GM12878 (cell line): ENCODE measurements around the gene RASSF6. TPM values are rescaled to one million over a fixed set of nuclear protein-coding genes. Genes with fewer than 3 reads are reported as not detected.

Source experiments
- ATAC-seq: fragments of 200-7000 bp; cut with Tn5 transposase; 3 replicates; pipeline ENCODE4 v1.9.1; 2020; ENCODE audit warnings: mild to moderate bottlenecking, moderate library complexity
- BruUV-seq: library from RNA; stranded (reverse); fragments of 400-500 nt; replicated peaks from 2 replicates; lab custom pipeline; 2021; lab: Mats Ljungman, UMichigan
- CTCF ChIA-PET: fragments of 300-600 bp; sonication (Branson Sonifier 250); formaldehyde crosslinking; extraction: SDS; loops from one replicate; lab custom pipeline; 2021; ENCODE audit warnings: inconsistent platforms; lab: Yijun Ruan, JAX
- POLR2A ChIA-PET: fragments of 350-600 bp; formaldehyde crosslinking; extraction: SDS; loops from one replicate; lab custom pipeline; 2021; ENCODE audit warnings: inconsistent platforms; lab: Charles Lee
- RAD21 ChIA-PET: fragments of 300-600 bp; sonication (Branson Sonifier 250); formaldehyde crosslinking; loops from one replicate; lab custom pipeline; 2023; ENCODE audit warnings: antibody characterized with exemption; ENCODE audit not compliant: unreplicated experiment; lab: Charles Lee
- SMC1A ChIA-PET: fragments of 300-600 bp; sonication (Branson Sonifier 250); formaldehyde crosslinking; loops from one replicate; lab custom pipeline; 2023; ENCODE audit not compliant: unreplicated experiment, uncharacterized antibody; lab: Charles Lee
- DNase-seq: peaks from one replicate; pipeline ENCODE4 v3.0.0-alpha.2; 2011; ENCODE audit warnings: low read depth, low spot score
- FAIRE-seq: peaks from 3 replicates; lab custom pipeline; 2011; peaks lifted over from hg19 to GRCh38; lab: Jason Lieb, UNC
- H2AFZ ChIP-seq: 2 replicates; pipeline ENCODE4 v1.6.0; 2011; ENCODE audit warnings: low read depth, low read length, control low read depth; ENCODE audit not compliant: control insufficient read depth
- H3K27ac ChIP-seq: 2 replicates; pipeline ENCODE4 v1.5.1; 2011; ENCODE audit warnings: control low read depth; ENCODE audit not compliant: control insufficient read depth, insufficient read depth
- H3K27me3 ChIP-seq, 2 experiments: replicated peaks in 1 of 2; 2 replicates each; pipeline versions ENCODE4 v1.6.0 to v1.6.1; 2011; ENCODE audit warnings: low read length in 1 of 2; ENCODE audit not compliant: control insufficient read depth in 2 of 2, insufficient read depth in 2 of 2
- H3K36me3 ChIP-seq, 2 experiments: 2 replicates each; pipeline ENCODE4 v1.5.1; 2011; ENCODE audit warnings: low read length in 1 of 2; ENCODE audit not compliant: control insufficient read depth in 2 of 2, insufficient read depth in 2 of 2
- H3K4me1 ChIP-seq: 2 replicates; pipeline ENCODE4 v1.6.1; 2011; ENCODE audit warnings: mild to moderate bottlenecking, low read length, moderate library complexity, mixed read lengths; ENCODE audit not compliant: control insufficient read depth, insufficient read depth
- H3K4me2 ChIP-seq: 2 replicates; pipeline ENCODE4 v1.6.0; 2011; ENCODE audit warnings: control low read depth; ENCODE audit not compliant: control insufficient read depth, insufficient read depth
- H3K4me3 ChIP-seq: fragments of 200-600 bp; sonication (generic); 2 replicates; pipeline ENCODE4 v1.5.1; 2016
- H3K79me2 ChIP-seq: 2 replicates; pipeline ENCODE4 v1.6.0; 2011; ENCODE audit warnings: low read length; ENCODE audit not compliant: control insufficient read depth, insufficient read depth
- H3K9ac ChIP-seq: 2 replicates; pipeline ENCODE4 v1.8.0; 2011; ENCODE audit warnings: low read length, control low read depth, mixed read lengths; ENCODE audit not compliant: control insufficient read depth, insufficient read depth
- H3K9me3 ChIP-seq: replicated peaks from 3 replicates; pipeline ENCODE4 v1.5.1; 2011; ENCODE audit warnings: mild to moderate bottlenecking, low read length; ENCODE audit not compliant: control insufficient read depth, insufficient read depth
- H4K20me1 ChIP-seq: 2 replicates; pipeline ENCODE4 v1.6.0; 2011; ENCODE audit not compliant: control insufficient read depth, insufficient read depth
- BCL3 ChIP-seq: IDR thresholded peaks from 2 replicates; pipeline ENCODE4 v1.6.1; 2011; ENCODE audit warnings: borderline replicate concordance, low read depth, mild to moderate bottlenecking, moderate library complexity, low read length; ENCODE audit not compliant: insufficient read depth, poor library complexity, severe bottlenecking
- BHLHE40 ChIP-seq, 2 experiments: fragments of 450-650 bp in 1 of 2; IDR thresholded peaks; 2 replicates each; pipeline ENCODE4 v1.6.1; 2011 to 2017; ENCODE audit warnings: low read depth in 2 of 2, borderline replicate concordance in 1 of 2, improper control_type of control experiment in 1 of 2, low read length in 1 of 2, mild to moderate bottlenecking in 1 of 2
- CEBPZ ChIP-seq: fragments of 150-350 bp; IDR thresholded peaks from 2 replicates; pipeline ENCODE4 v1.6.1; 2016; ENCODE audit warnings: low read depth, low read length
- E2F8 ChIP-seq: fragments of 450-650 bp; IDR thresholded peaks from 2 replicates; pipeline ENCODE4 v1.6.1; 2018; ENCODE audit warnings: mild to moderate bottlenecking, low read depth, moderate library complexity; ENCODE audit not compliant: partially characterized antibody
- JUNB ChIP-seq: IDR thresholded peaks from 2 replicates; pipeline ENCODE4 v1.6.1; 2016; ENCODE audit warnings: antibody characterized with exemption, mild to moderate bottlenecking
- JUND ChIP-seq: IDR thresholded peaks from 2 replicates; pipeline ENCODE4 v1.6.1; 2012; ENCODE audit warnings: low read depth, mild to moderate bottlenecking, low read length, improper control_type of control experiment, moderate library complexity
- NFXL1 ChIP-seq: fragments of 450-650 bp; IDR thresholded peaks from 2 replicates; pipeline ENCODE4 v1.6.1; 2017; ENCODE audit warnings: antibody characterized with exemption, mild to moderate bottlenecking, borderline replicate concordance
- NR2C2 ChIP-seq: IDR thresholded peaks from 2 replicates; pipeline ENCODE4 v1.6.1; 2011; ENCODE audit warnings: borderline replicate concordance, low read depth; ENCODE audit not compliant: control insufficient read depth, insufficient read length
- PAX8 ChIP-seq: fragments of 450-650 bp; IDR thresholded peaks from 2 replicates; pipeline ENCODE4 v1.6.1; 2017; ENCODE audit warnings: mild to moderate bottlenecking, moderate library complexity
- SREBF2 ChIP-seq: IDR thresholded peaks from 2 replicates; pipeline ENCODE4 v1.6.1; 2012; ENCODE audit warnings: mild to moderate bottlenecking, low read length
- STAT3 ChIP-seq: IDR thresholded peaks from 2 replicates; pipeline ENCODE4 v1.6.1; 2011; ENCODE audit warnings: low read depth, low read length, improper control_type of control experiment
- SUPT20H ChIP-seq: IDR thresholded peaks from 2 replicates; pipeline ENCODE4 v1.6.1; 2011; ENCODE audit warnings: low read depth, mild to moderate bottlenecking, low read length, moderate library complexity, borderline replicate concordance; ENCODE audit not compliant: control insufficient read depth
- TAF1 ChIP-seq: IDR thresholded peaks from 2 replicates; pipeline ENCODE4 v1.6.1; 2011; ENCODE audit warnings: mild to moderate bottlenecking, low read depth, low read length, borderline replicate concordance
- USF1 ChIP-seq: IDR thresholded peaks from 2 replicates; pipeline ENCODE4 v1.6.1; 2011; ENCODE audit warnings: borderline replicate concordance, low read depth, mild to moderate bottlenecking, moderate library complexity, mixed read lengths, low read length; ENCODE audit not compliant: insufficient read depth; ENCODE audit errors: extremely low read length
- in situ Hi-C: fragments of 300-500 bp; cut with MboI; formaldehyde crosslinking; loops from 9 replicates; pipeline ENCODE4 v1.14.3; 2018; ENCODE audit warnings: mixed read lengths
- intact Hi-C: fragments of 100-400 bp; cut with micrococcal nuclease; formaldehyde crosslinking; loops from one replicate; pipeline ENCODE4 v1.14.2; 2022; ENCODE audit not compliant: unreplicated experiment
- polyA plus RNA-seq, 11 experiments: library from polyadenylated mRNA; depleted of rRNA in 4 of 11; unstranded in 6 of 11; stranded (reverse) in 5 of 11; fragments of >200 nt; fragmentation: Nextera tagmentation in 4 of 11; fragmentation: Illumina TruSeq in 1 of 11; extraction: Ambion mirVana in 4 of 11; extraction: Trizol in 1 of 11; gene quantifications; 1 replicate in 1 of 11; 2 replicates in 10 of 11; pipeline versions ENCODE4 v1.2.1 to v1.2.3, GENCODE V29; 2011 to 2016; ENCODE audit warnings: inconsistent platforms in 2 of 11, missing spikeins in 2 of 11, low read depth in 1 of 11
- total RNA-seq, 4 experiments: library from RNA; depleted of rRNA in 3 of 4; stranded (reverse); fragments of >200 nt in 3 of 4; fragmentation: Illumina TruSeq in 1 of 4; extraction: Trizol in 1 of 4; gene quantifications; 2 replicates each; pipeline versions ENCODE4 v1.2.1 to v1.2.3, GENCODE V29; 2013 to 2021

RASSF6 gene
- total and polyA plus RNA-seq, 10 of the 15 experiments (the other 5 are each of a cell fraction or from before 2014, with no cell fraction given), result 0.28 to 2.9 (median 0.54) TPM

- TF ChIP-seq BCL3 (no peak), E2F8 (no peak), NR2C2 (no peak), BHLHE40 (IDR thresholded peaks at IDR 0.05; ENCODE audit: borderline replicate concordance in 1 of 2, low read depth in 2 of 2, low read length in 1 of 2) (no peak), SUPT20H (no peak), NFXL1 (no peak), STAT3 (no peak), JUNB (no peak), SREBF2 (no peak)
Measured at GRCh38 chr4:73586040-73586439, 34.2 kb downstream of the RASSF6 start (continued).

GRCh38 chr4:73585345-73585744 is 34.9 kb downstream of the RASSF6 start:
- SMC1A ChIA-PET, result interaction anchor here (1.0 to 3.9 kb wide), 7 partner anchors 9 to 76 kb away, joined by 3 to 29 read pairs (median 6); no protein-coding TSS in a partner anchor
- Histone ChIP-seq H3K9ac (no peak overlapping the region), H3K4me3 (no peak overlapping the region), H2AFZ (no peak overlapping the region), H3K36me3 (no peaks in the 10 kb centered on the region), H3K4me1 (peaks cover 13% of the 10 kb centered on the region), H3K9me3 (no peaks in the 10 kb centered on the region; the same call in 1 of the 3 replicates), H3K4me2 (no peak overlapping the region), H3K79me2 (no peaks in the 10 kb centered on the region), H4K20me1 (no peaks in the 10 kb centered on the region), H3K27me3 (no peaks in the 10 kb centered on the region), H3K27ac (no peak overlapping the region)
- POLR2A ChIA-PET, result no interaction called here
- FAIRE-seq, result no peak
- in situ Hi-C loops (no loop called here), intact Hi-C loops (loop anchor here (5.0 kb wide), 1 partner anchor 147 kb away; no protein-coding TSS in a partner anchor)
- RAD21 ChIA-PET, result interaction anchor here (1.3 to 4.5 kb wide), 3 partner anchors 8 to 69 kb away, joined by 3 to 22 read pairs (median 3); no protein-coding TSS in a partner anchor
- DNase-seq, result no peak
- ATAC-seq, result no peak
- BruUV-seq, result no TSS peak
- CTCF ChIA-PET, result interaction anchor here (1.0 to 6.4 kb wide), 7 partner anchors 8 to 79 kb away, joined by 3 to 70 read pairs (median 5); no protein-coding TSS in a partner anchor
- TF ChIP-seq TAF1, result no peak
- TF ChIP-seq CEBPZ, result no peak
- TF ChIP-seq USF1, result no peak
- no peak for TF ChIP-seq JUND
- no peak for TF ChIP-seq PAX8
